Activated CD8-positive, alpha-beta memory T cell treated with anti-CD3 and anti-CD28 coated beads for 24 hours (primary cell): ENCODE data around the gene ACOT7.

Experiments used
- DNase-seq: peaks from one replicate; pipeline ENCODE4 v3.0.0-alpha.2; 2020

ACOT7 gene

DNA sequence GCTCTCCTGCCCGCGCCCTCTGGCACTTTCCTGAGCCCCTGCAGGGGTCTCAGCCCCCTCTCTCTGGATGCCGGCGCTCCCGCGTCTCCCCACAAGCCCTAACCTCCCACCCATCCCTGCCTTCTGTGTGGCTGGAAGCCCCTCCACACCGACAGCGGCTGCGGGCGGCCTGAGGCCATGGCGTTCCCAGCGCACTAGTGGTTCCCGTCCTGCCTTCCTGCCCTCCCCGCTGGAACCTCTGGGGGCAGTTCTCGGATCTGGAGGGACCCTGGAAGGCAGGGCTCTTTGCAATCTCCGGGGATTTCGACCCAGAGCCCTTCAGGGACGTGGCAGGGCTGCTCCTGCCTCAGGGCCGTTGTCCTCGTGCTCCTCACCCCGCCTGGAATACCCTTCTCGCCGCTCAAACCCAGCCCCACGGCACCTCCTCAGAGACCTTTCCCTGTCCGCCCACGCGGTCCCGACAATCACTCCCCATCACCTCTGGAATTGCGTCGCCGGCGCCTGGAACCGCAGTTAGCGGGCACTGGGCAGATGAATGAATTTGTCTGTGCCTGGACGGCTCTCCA, 30.5 kb upstream of the ACOT7 start:
- DNase-seq, result no peak

DNA sequence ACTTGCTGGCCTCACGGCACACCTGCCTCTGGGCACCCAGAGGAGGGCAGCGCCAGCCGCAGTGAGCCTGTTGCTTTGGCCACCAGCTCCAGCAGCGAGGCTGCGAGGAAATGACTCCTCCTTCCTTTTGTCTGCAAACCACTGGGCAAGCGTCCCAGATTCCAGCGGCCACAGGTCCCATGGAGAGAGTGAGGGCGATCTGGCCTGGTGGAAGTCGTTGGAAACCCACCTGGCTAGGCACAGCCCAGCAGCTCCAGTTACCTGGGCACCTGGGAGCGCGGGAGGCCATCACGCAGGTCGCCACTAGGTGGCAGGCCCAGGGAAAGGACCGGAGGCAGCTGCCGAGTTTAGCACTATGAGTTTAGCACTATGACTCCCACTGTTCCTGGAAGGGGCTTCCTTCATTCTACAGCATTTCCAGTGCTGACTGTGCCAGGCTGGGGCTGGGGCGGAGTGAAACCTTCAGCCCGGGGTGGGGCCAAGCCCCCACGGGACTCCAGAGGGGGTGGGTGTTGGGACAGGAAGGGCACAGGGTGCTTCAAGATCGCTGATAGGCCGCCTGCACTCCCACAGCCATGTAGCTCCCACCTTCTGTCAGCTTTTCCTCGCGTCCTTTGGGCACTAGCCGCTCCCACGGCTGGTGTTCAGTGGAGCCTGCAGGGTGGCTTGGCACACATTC, 29.9 kb upstream of the ACOT7 start:
- peak; percentile 86 for DNase-seq

DNA sequence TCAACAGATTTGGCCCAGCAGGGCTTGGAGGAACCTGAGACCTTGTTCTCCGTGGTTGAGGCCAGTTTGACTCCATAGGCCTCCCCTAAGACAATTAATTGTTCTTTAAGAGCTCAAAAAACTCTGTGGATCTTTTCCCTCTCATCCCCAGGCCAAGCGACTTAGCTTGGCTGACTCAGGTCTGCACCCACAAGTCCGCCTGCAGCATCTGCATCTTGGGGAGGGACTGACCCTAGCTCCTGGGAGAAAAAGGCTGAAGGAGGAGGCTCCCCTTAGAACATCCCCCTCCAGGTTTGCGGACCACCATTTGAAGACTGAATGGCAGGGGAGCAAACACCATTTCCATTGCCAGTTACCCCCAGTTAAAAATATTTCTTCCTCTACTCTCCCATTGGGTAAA, 27.7 kb upstream of the ACOT7 start:
- no peak for DNase-seq

DNA sequence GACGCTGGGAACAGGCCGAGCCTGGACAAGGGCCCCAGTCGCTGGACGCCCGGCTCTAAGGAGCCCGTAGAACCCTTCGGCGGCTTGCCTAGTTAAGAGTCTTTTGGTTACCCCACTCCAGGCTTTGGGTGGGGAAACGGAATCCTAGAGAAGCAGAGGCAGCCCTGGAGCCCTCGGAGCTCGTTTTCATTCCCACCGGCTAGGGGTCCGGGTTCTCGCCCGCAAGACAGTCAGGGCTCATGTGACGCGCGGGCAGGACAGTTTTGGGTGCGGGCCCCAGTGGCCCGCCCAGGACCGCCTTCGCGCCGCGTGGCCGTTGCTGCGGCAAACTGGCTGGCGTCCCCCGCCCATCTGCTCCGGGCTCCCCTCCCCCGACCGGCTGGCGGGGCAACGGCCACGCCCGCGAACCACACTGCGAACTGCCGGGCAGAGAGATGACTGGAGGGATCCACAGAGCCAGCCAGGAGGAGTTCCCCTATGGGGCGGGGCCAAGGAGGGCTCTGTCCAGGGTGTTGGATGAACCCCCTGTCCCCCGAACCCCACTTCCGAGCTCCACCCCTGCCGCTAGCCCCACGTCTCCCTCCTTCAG, 27.0 kb upstream of the ACOT7 start:
- no peak for DNase-seq

DNA sequence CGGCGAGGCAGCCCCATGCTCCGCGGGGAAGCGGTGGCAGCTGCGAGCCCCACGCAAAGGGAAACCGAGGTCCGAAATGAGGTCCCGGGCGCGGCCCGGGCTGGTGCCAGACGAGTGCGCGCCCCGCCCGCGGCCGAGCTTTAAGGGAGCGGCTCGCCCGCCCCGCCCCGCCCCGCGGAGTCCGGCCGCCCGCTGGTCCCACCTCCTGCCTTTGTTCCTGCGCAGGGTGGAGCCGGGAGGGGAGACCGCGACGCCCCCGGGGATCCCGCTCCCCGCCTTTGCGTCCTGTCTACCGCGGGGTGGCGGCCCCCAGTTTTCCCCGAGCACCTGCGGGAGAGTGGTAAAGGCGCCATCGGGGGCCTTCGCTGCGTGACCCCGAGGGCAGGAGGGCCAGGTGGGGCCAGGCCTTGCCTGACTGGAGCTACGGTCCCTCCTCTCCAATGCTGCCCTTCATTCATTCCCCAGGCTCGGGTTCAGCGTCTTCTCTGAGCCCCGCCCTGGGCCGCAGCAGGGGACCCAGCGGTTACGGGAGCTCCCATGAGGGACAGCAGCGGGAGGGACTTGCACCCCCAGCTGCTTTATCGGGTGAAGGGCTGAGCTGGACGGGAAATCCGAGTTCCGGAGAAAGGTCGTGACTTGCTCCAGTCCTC, 26.4 kb upstream of the ACOT7 start, which contains the start of gene HES2:
Gene HES2, minus strand, starts transcription at position 116 of the 650 bp plus-strand sequence. Its CDS starts 99 bp downstream, at position 17.
- DNase-seq, result no peak

DNA sequence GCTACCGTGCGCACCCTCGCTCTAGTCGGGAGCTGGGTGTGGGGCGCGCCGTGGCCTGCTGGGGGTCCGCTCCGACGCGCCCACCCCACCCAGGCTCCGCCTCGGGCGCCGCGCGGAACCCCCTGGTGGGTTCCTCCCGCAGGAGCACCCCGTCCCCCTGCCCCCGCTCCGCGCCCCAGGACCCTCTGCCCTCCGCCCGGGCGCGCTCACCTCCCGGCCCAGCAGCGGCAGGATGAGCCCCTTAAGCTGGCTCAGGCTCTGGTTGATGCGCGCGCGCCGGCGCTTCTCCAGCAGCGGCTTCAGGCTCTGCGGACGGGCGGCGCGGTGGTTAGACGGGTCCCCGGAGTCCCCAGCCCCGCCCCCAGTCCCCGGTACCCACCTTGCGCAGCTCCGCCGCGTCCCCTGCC, 25.8 kb upstream of the ACOT7 start:
- no peak for DNase-seq

DNA sequence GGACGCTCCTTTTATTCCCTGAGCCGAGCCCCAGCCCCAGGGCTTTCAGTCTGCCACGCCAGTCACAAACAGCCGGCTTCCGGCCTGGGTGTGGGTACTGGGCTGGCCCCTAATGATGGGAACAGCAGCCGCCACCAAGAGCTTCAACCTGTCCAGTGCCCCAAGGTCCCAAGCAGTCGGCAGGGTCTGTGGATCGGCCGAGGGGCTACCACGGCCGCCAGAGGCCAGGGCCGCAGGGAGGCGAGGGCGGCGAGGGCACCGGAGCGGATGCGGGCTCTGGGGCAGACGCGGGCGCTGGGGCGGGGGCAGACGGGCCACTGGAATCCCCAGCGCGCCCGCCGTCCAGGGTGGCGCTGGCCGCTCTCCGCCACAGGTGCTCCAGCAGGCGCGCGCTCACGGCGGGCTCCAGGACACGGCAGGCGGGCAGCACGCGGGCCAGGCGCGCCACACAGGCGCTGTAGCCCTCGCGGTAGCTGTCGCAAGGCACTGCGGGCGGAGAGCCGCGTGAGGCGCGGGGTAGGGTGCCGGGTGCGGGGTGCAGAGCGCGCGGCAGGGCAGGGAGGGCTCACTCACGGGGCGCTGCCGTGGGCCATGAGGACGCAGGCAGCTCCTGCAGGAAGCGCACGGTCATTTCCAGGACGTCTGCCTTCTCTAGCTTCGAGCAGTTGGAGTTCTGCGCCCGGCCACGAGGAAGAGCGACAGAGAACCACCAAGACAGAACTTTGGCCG, 25.3 kb upstream of the ACOT7 start:
- DNase-seq, result no peak

DNA sequence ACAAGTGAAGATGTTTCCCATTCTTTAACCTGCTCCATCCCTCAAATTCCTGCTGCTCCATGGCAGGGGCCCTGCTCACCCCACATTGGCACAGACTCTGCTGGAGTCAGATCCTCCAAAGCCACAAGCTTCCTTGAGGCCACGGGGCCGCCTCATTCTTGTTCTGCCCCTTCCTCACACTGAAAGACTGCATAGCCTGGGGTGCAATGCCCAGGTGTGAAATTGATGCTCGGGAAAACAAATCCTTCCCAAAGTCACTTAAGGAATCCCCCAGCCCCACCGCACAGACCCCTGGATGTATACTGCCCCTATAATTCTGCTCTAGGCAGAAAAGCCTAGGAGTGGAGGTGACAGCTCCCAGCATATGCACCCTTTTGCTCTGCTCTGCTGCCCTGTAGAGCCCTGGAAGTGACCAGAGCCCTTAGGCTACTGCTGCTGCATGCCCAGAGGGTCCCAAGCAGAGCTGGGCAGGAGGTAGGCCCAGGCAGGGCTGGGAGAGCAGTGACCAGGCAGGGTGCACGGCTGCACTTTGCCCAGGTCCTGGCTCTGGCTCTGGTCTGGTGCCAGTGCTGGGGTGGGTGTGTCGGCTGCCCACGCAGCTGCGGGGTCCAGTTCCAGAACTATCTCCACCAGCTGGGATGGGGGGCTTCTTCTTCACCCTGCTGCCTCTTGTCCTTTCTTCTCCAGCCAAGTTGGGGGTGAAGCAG, 24.5 kb upstream of the ACOT7 start:
- DNase-seq, result no peak

DNA sequence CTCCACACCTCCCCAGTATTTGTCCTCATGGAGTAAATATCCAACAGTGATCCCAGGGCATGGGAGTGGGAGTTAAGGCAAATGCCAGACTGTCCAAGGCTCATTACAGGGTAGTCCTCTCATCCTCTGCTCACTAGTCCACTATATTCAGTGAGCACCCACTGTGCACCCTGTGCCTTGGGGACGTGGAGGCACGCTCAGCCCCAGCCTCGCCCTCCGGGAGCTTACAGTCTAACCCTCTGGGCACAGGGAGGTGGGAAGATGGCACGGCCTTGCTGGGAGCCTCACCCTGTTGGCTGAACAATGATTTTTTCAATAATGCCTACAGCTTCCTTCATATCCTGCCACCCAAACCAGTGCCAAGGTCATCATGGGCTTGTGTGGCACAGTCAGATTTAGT, 23.3 kb upstream of the ACOT7 start:
- DNase-seq, result no peak

DNA sequence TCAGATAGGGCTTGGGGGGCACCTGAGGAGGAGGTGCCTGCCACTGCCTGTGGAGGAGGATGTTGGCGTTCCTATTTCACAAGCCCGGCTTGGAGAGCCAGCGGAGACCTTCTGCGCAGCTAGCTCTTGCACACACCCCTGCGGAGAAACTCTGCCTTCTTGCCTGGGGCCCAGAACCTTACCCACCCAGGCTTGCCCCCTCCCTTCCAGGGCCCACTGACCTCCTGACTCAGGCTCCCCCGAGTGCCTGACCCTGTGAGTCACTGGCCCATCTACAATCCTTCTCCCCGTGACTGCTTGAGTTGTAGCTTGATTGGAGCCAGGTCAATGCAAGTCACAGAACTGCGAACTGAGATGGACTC, 22.7 kb upstream of the ACOT7 start:
- DNase-seq, result no peak

DNA sequence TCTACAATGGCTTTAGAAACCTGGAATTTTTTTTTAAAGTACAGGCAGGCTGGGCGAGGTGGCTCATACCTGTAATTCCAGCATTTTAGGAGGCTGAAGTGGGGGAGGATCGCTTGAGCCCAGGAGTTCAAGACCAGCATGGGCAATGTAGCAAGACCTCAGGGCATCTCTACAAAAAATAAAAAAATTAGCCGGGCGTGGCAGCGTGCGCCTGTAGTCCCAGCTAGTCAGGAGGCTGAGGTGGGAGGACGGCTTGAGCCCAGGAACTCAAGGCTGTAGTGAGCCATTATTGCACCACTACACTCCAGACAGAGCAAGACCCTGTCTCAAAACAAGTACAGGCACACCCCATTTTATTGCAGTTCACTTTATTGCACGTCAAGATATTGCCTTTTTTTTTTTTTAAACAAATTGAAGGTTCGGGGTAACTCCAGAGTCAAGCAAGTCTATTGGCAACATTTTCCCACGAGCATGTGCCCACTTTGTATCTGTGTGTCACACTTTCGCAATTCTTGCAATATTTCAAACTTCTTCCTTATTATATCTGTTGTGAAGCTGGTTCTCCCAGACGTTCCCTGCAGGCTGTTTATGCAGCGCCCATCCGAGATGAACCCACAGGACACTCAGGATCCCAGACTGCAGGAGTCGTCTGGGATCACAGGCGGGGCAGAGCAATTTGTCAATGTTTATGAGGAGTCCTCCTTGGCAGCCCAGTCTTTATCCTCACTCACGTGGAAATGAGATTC, 21.5 kb upstream of the ACOT7 start:
- no peak for DNase-seq

DNA sequence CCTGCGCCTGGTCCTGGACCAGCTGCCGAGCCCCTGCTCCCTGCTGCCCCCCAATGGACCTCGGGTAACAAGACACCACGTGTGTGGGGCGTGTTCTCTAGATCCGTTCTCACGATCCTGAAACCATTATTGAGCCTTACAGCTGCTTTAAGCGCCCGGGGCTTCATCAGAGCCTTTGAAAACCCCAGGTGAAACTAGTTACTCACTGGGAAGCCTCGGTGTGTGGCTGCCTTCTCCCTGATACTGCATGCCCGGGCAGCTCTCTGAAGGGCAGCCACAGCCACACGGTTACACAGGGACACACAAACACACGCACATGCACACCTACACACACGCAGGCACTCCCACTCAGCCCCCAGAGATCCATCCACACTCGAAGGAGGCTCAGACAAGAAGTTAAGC, 20.9 kb upstream of the ACOT7 start:
- peak; percentile 75 for DNase-seq

DNA sequence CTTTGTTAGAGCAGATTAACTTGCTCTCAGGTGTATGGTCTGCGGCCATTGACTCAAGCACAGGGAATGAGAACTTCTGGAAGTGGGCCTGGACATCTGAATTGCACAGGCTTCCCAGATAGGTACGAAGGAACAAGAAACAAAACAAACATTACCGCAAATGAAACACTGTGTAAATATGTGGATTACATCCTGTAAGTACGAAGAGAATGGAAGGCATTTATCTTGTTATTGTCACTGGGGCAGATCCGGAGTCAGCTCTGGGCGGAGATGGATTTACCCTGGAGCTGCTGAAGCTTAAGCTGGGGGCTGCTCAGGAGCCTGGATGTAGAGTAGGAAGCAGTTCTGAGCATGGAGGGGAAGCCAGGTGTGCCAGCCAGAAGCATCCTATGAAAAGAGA, 19.3 kb upstream of the ACOT7 start:
- no peak for DNase-seq

DNA sequence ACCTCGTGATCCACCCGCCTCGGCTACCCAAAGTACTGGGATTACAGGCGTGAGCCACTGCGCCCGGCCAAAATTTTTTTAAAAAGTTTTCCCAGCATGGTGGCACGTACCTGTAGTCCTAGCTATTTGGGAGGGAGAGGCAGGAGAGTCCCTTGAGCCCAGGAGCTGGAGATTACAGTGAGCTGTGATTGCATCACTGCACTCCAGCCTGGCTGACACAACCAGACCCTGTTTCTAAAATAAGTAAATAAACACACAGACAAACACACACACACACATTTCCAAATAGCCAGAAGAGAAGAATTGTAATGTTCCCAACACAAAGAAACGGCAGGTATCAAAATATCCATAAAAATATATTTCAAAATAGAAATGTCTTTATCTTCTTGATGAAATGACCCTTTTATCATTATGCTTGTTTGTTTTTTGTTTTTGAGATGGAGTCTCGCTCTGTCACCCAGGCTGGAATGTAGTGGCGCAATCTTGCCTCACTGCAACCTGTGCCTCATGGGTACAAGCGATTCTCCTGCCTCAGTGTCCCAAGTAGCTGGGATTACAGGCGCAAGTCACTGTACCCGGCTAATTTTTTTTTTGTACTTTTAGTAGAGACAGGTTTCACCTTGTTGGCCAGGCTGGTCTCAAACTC, 16.8 kb upstream of the ACOT7 start:
- no peak for DNase-seq

DNA sequence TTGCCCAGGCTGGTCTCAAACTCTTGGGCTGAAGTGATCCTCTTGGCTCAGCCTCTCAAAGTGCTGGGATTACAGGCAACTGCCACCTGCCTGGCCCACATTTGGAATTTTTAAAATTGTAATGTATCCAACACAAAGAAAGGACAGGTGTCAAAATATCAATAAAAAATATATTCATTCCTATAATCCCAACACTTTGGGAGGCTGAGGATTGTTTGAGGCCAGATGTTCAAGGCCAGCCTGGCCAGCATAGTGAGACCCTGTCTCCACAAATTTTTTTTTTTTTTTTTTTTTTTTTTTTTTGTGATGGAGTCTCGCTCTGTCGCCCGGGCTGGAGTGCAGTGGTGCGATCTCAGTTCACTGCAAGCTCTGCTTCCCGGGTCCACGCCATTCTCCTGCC, 16.2 kb upstream of the ACOT7 start:
- DNase-seq, result no peak

DNA sequence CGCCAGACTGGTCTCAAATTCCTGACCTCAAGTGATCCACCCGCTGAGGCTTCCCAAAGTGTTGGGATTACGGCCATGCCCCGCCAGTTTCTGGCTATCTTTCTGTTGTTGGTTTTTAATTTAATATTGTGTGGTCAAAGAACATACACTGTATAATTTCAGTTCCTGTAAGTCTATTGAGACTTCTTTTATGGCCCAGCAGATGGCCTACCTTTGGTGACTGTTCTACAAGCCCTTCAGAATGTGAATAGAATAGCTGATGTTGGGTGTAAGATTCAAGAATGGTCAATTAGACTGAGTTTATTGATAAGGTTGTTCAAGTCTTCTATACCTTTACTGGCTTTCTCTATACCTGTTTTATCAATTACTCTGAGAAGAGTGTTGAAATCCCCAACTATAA, 15.5 kb upstream of the ACOT7 start:
- DNase-seq, result no peak

DNA sequence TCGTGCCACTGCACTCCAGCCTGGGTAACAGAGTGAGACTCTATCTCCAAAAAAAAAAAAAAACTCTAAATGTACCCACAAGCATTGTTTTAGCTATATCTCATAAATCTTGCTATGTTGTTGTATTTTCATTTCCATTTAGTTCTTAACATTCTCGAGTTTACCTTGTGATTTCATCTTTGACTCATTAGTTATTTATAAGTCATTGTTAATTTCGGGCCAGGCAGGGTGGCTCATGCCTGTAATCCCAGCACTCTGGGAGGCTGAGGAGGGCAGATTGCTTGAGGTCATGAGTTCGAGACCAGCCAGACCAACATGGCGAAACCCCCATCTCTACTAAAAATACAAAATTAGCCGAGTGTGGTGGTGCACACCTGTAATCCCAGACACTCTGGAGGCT, 14.5 kb upstream of the ACOT7 start:
- DNase-seq, result no peak

DNA sequence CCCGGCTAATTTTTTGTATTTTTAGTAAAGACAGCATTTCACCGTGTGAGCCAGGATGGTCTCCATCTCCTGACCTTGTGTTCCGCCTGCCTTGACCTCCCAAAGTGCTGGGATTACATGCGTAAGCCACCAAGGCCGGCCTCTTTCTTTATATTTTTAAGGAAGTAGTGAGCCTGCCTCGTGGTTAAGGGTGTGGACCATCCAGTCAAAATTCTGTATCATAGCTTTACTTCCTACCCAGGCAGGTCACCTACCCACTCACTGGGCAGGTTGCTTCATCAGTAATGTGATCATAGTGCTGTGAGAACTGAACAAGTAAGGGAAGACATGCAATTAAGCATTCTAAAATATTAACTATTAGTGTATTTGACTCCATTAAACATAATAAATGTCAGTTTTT, 8.1 kb upstream of the ACOT7 start:
- no peak for DNase-seq

DNA sequence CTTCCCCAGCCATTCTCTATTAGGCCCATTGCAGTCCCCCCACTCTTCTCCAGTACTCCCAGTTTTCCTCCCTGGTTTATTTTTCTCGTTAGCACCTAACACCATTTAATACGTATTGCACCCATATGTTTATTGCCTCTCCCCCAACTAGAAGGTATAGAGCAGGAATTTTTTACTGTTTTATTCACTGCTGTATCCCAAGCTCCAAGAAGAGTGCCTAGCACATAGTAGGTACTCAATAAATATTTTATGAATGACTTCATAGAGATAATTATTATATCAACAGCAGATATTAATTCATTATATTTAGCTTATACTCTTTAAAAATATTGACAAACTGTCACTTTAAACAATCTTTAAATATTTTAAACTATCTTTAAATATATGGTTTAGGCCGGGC, 5.7 kb upstream of the ACOT7 start:
- no peak for DNase-seq

DNA sequence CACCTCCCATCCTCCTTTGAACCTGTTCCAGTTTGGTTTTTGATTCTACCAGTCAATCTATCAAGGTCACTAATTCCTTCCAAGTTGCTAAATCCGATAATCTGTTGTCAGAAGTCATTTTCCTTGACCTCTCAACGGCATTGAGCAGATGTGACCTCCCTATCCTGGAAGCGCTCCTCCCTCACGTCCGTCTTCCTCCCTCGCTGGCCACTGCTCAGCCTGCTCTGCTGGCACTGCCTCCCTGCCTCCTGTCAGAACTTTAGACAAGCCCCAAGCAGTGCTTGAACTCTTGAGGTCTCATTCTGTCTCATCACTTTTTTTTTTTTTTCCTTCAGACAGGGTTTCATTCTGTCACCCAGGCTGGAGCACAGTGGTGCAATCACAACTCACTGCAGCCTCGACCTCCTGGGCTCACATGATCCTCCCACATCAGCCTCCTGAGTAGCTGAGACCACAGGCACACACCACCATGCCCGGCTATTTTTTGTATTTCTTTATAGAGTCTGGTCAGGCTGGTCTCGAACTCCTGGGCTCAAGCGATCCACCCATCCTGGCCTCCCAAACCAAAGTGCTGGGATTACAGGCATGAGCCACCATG, 4.4 kb upstream of the ACOT7 start:
- no peak for DNase-seq

DNA sequence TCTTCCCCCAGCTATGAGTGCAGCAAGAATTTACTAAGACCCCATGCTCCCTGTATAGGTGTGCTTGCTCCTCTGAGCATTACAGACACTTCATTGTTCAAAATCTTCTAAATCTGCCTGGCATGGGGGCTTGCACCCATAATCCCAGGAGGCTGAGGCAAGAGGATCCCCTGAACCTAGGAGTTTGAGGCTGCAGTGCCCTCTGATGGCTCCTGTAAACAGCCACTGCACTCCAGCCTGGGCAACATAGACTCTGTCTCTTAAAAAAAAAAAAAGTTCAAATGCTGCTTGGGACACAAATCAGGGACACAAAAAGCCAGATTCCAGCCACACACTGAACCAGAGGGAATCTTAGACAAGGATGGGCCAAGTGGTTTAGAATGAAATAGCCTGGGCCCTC, 3.4 kb upstream of the ACOT7 start:
- no peak for DNase-seq
